Panc1 (cell line): Measurements from ENCODE around the gene SUGCT. TPM values are rescaled to one million over a fixed set of nuclear protein-coding genes. Genes with fewer than 3 reads are reported as not detected.

ENCODE experiments used
- ATAC-seq: fragments of 200-7000 bp; cut with Tn5 transposase; 2 replicates; pipeline ENCODE4 v1.9.1; 2020; ENCODE audit warnings: mild to moderate bottlenecking, moderate library complexity
- BruUV-seq: library from RNA; stranded (reverse); fragments of 400-500 nt; replicated peaks from 2 replicates; lab custom pipeline; 2021; lab: Mats Ljungman, UMichigan
- CTCF ChIA-PET: fragments of 300-600 bp; sonication (Branson Sonifier 250); formaldehyde crosslinking; loops from one replicate; lab custom pipeline; 2022; ENCODE audit warnings: antibody characterized with exemption; lab: Charles Lee
- POLR2A ChIA-PET: fragments of 300-600 bp; sonication (Branson Sonifier 250); formaldehyde crosslinking; loops from one replicate; lab custom pipeline; 2022; ENCODE audit warnings: antibody characterized with exemption; lab: Charles Lee
- DNase-seq: peaks from one replicate; pipeline ENCODE4 v3.0.0-alpha.2; 2010; ENCODE audit warnings: low read depth, low spot score
- H3K27ac ChIP-seq: 2 replicates; pipeline ENCODE4 v1.5.1; 2011; ENCODE audit warnings: mild to moderate bottlenecking, low read length, inconsistent platforms
- H3K27me3 ChIP-seq: fragments of 200-500 bp; sonication (Bioruptor generic); 2 replicates; pipeline ENCODE4 v1.6.0; 2014; ENCODE audit warnings: low read length, inconsistent platforms; ENCODE audit not compliant: control insufficient read depth, insufficient read depth
- H3K36me3 ChIP-seq: fragments of 200-500 bp; sonication (Bioruptor generic); 2 replicates; pipeline ENCODE4 v1.5.1; 2014; ENCODE audit warnings: inconsistent platforms, mild to moderate bottlenecking, low read length, moderate library complexity; ENCODE audit not compliant: control insufficient read depth, insufficient read depth
- H3K4me1 ChIP-seq: 2 replicates; pipeline ENCODE4 v1.5.1; 2011; ENCODE audit warnings: inconsistent platforms, mild to moderate bottlenecking, low read length, moderate library complexity; ENCODE audit not compliant: control insufficient read depth, insufficient read depth
- H3K4me3 ChIP-seq, 2 experiments: 2 replicates each; pipeline ENCODE4 v1.5.1; 2011 to 2012; ENCODE audit warnings: low read depth in 2 of 2, low read length in 2 of 2, mild to moderate bottlenecking in 2 of 2, inconsistent platforms in 1 of 2, moderate library complexity in 1 of 2
- H3K9me3 ChIP-seq: fragments of 200-500 bp; sonication (Bioruptor generic); 2 replicates; pipeline ENCODE4 v1.5.1; 2014; ENCODE audit warnings: low read depth, mild to moderate bottlenecking, inconsistent platforms, low read length, moderate library complexity; ENCODE audit not compliant: control insufficient read depth, insufficient read depth
- POLR2AphosphoS5 ChIP-seq: IDR thresholded peaks from 2 replicates; pipeline ENCODE4 v1.6.1; 2012; ENCODE audit warnings: mild to moderate bottlenecking, low read depth, low read length, moderate library complexity
- REST ChIP-seq, 2 experiments: IDR thresholded peaks; 2 replicates each; pipeline ENCODE4 v1.6.1; 2011 to 2012; ENCODE audit warnings: low read depth in 2 of 2, control low read depth in 1 of 2, low read length in 1 of 2, mild to moderate bottlenecking in 1 of 2, moderate library complexity in 1 of 2; ENCODE audit not compliant: insufficient read depth in 1 of 2
- SIN3A ChIP-seq: IDR thresholded peaks from 2 replicates; pipeline ENCODE4 v1.6.1; 2012; ENCODE audit warnings: low read depth, mild to moderate bottlenecking, low read length, moderate library complexity, borderline replicate concordance; ENCODE audit not compliant: insufficient read depth
- TCF7L2 ChIP-seq: IDR thresholded peaks from 2 replicates; pipeline ENCODE4 v1.6.1; 2011; ENCODE audit warnings: mild to moderate bottlenecking, low read depth, low read length, inconsistent platforms
- in situ Hi-C: cut with HindIII; loops from 2 replicates; pipeline ENCODE4 v1.10.0; 2016; ENCODE audit warnings: low sequenced_read_pairs, low pct_unique_long_range_greater_than_20kb
- intact Hi-C: fragments of 100-400 bp; cut with micrococcal nuclease; formaldehyde crosslinking; loops from one replicate; pipeline ENCODE4 v1.10.0; 2022; ENCODE audit not compliant: unreplicated experiment
- total RNA-seq: library from RNA; stranded (reverse); gene quantifications from one replicate; pipeline ENCODE4 v1.2.1, GENCODE V29; 2021; ENCODE audit not compliant: unreplicated experiment
- TF ChIP-seq, protein P1 (sequence below): fragments of 450-650 bp; IDR thresholded peaks from 2 replicates; pipeline ENCODE4 v1.5.1; 2017; ENCODE audit warnings: mild to moderate bottlenecking

Gene SUGCT
- total RNA-seq, 1 experiment from 2014 or later, result 3.1 TPM

DNA sequence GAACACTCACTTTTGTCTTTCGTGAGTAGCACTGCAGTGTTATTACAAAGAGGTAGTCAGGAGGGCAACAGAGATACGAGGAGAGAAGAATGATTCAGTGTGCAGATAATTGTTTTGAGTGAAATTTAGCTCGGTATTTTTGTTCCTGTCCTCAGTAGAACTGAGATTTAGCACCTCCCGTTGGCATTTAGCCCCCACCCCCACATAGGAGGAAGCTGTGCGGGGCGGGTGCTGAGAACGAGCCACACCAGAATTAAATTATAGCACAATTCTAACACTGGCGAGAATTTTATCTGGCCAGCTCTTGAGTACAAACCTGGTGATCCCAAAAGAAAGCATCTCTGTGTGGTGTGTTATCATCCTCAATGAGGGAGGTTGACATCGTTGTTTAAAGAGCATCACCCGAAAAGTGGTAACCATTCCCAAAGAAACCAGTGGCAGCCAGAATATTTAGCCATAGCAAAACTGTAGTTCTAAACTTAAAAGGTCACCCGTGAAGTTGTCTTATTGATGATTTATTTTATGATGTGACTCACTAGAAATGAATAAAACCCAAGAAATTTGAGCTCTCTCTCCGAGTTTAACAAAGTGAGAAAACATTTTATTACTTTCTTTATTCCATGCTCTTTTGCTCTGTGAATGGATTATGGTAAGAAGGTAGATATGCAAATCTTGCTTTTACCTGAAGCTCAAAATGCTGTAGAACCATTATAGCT lies 612.2 kb downstream of the SUGCT start:
- Histone ChIP-seq H3K27me3 (no peaks in the 10 kb centered on the region), H3K36me3 (no peaks in the 10 kb centered on the region), H3K4me1 (no peaks in the 10 kb centered on the region), H3K4me3 (no peak overlapping the region), H3K27ac (no peak overlapping the region), H3K9me3 (no peaks in the 10 kb centered on the region)
- ChIA-PET POLR2A (no interaction called here), CTCF (no interaction called here)
- in situ Hi-C loops (no loop called here), intact Hi-C loops (no loop called here)
- BruUV-seq, result no TSS peak
- ATAC-seq (no peak), DNase-seq (no peak)
- no peak for TF ChIP-seq TCF7L2
- TF ChIP-seq POLR2AphosphoS5, result no peak
- TF ChIP-seq REST (IDR thresholded peaks at IDR 0.05; ENCODE audit: insufficient read depth in 1 of 2, low read depth in 2 of 2, low read length in 1 of 2), result no peak
- TF ChIP-seq, protein P1, sequence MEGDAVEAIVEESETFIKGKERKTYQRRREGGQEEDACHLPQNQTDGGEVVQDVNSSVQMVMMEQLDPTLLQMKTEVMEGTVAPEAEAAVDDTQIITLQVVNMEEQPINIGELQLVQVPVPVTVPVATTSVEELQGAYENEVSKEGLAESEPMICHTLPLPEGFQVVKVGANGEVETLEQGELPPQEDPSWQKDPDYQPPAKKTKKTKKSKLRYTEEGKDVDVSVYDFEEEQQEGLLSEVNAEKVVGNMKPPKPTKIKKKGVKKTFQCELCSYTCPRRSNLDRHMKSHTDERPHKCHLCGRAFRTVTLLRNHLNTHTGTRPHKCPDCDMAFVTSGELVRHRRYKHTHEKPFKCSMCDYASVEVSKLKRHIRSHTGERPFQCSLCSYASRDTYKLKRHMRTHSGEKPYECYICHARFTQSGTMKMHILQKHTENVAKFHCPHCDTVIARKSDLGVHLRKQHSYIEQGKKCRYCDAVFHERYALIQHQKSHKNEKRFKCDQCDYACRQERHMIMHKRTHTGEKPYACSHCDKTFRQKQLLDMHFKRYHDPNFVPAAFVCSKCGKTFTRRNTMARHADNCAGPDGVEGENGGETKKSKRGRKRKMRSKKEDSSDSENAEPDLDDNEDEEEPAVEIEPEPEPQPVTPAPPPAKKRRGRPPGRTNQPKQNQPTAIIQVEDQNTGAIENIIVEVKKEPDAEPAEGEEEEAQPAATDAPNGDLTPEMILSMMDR, result no peak
- TF ChIP-seq SIN3A, result no peak

DNA sequence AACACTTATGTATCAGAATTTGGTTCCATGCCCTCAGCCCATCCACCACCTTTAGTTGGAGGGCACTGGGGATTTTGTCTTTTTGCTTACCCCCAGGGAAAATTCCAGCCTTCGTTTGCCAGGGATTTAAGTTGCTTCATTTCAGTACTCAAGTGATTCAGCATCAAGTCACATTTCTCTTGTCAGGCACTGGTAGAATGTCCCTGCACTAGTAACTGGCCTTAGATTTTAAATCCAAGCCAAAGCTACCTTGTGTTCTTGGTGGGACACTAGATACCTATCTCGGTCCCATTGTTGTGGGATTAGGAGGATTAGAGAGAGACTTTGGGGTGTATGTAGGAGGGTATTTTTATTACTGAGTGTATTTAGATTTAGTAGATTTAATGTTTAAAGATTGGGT lies 613.1 kb downstream of the SUGCT start:
- Histone ChIP-seq H3K27ac (no peak overlapping the region), H3K4me3 (no peak overlapping the region), H3K27me3 (no peaks in the 10 kb centered on the region), H3K9me3 (no peaks in the 10 kb centered on the region), H3K4me1 (no peaks in the 10 kb centered on the region), H3K36me3 (no peaks in the 10 kb centered on the region)
- POLR2A ChIA-PET, result no interaction called here
- CTCF ChIA-PET, result no interaction called here
- ATAC-seq (no peak), DNase-seq (no peak)
- BruUV-seq, result no TSS peak
- intact Hi-C loops, result no loop called here
- TF ChIP-seq TCF7L2 (no peak), POLR2AphosphoS5 (no peak), SIN3A (no peak), REST (IDR thresholded peaks at IDR 0.05; ENCODE audit: insufficient read depth in 1 of 2, low read depth in 2 of 2, low read length in 1 of 2) (no peak)
- TF ChIP-seq, protein P1, result no peak
- in situ Hi-C loops, result no loop called here
